ENCODE measurements around the gene WDR45B.

The WDR45B gene

DNA sequence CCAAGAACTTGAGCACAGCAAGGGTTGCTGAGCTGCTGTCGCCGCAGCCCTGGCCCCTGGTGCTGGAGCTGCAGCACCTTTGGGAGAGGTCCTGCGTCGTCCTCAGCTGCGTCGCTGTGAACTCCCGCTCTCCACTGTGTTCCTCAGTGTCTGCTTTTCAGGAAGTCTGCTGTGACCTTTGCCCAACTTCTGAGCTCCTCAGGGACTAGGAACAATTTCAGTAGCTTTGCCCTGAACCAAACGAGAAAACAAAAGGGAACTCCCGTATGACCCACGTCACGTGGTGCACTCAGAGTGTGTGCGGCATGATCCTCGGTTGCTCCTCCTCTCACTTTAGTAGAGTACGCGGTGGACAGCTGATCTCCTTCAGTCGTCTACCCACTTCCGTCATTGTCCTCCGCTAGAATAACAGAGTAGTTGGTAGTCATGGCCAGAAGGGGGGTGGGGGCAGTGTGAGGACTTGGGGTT lies 44.2 kb downstream of the WDR45B start:
- peaks cover 2% of the 10 kb centered on the region; the same call in 1 of the 2 replicates for H3F3A ChIP-seq (ENCODE audit: control insufficient read depth, insufficient read depth)
- no peak overlapping the region for H3K4me2 ChIP-seq (ENCODE audit: low read length)
- TF ChIP-seq EZH2phosphoT487 (IDR thresholded peaks at IDR 0.05; ENCODE audit: borderline replicate concordance, low read length), result no peak
- TF ChIP-seq, protein P1, sequence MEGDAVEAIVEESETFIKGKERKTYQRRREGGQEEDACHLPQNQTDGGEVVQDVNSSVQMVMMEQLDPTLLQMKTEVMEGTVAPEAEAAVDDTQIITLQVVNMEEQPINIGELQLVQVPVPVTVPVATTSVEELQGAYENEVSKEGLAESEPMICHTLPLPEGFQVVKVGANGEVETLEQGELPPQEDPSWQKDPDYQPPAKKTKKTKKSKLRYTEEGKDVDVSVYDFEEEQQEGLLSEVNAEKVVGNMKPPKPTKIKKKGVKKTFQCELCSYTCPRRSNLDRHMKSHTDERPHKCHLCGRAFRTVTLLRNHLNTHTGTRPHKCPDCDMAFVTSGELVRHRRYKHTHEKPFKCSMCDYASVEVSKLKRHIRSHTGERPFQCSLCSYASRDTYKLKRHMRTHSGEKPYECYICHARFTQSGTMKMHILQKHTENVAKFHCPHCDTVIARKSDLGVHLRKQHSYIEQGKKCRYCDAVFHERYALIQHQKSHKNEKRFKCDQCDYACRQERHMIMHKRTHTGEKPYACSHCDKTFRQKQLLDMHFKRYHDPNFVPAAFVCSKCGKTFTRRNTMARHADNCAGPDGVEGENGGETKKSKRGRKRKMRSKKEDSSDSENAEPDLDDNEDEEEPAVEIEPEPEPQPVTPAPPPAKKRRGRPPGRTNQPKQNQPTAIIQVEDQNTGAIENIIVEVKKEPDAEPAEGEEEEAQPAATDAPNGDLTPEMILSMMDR (IDR thresholded peaks at IDR 0.05; ENCODE audit: low read depth, low read length, poor library complexity, severe bottlenecking), result no peak
- peaks cover 6% of the 10 kb centered on the region; the same call in 1 of the 2 replicates for H4K20me1 ChIP-seq (ENCODE audit: control insufficient read depth, insufficient read depth, low read depth, low read length)
- no peak overlapping the region for H3K27ac ChIP-seq (ENCODE audit: low read depth, low read length)
- H3K4me3 ChIP-seq (ENCODE audit: low read length), result no peak overlapping the region
- no peaks in the 10 kb centered on the region for H3K4me1 ChIP-seq (ENCODE audit: control insufficient read depth, low read length)
- H3K36me3 ChIP-seq (ENCODE audit: control insufficient read depth, low read length), result peaks cover 73% of the 10 kb centered on the region
- H3K27me3 ChIP-seq (ENCODE audit: control insufficient read depth, low read length), result no peaks in the 10 kb centered on the region
- peaks cover 12% of the 10 kb centered on the region for H3K79me2 ChIP-seq (ENCODE audit: control insufficient read depth, low read length)
- no peaks in the 10 kb centered on the region for H3K9me3 ChIP-seq (ENCODE audit: control insufficient read depth, insufficient read depth, low read length)
- H3K9me2 ChIP-seq (replicated peaks; ENCODE audit: control insufficient read depth, low read length), result no peaks in the 10 kb centered on the region

GRCh38 chr17:82602986-82603710 lies 45.1 kb downstream of the WDR45B start:
- TF ChIP-seq, protein P1 (IDR thresholded peaks at IDR 0.05; ENCODE audit: low read depth, low read length, poor library complexity, severe bottlenecking), result no peak
- no peak for TF ChIP-seq EZH2phosphoT487 (IDR thresholded peaks at IDR 0.05; ENCODE audit: borderline replicate concordance, low read length)
- H3K36me3 ChIP-seq (ENCODE audit: control insufficient read depth, low read length), result peaks cover 77% of the 10 kb centered on the region
- H3K9me3 ChIP-seq (ENCODE audit: control insufficient read depth, insufficient read depth, low read length), result no peaks in the 10 kb centered on the region
- H3K27ac ChIP-seq (ENCODE audit: low read depth, low read length), result no peak overlapping the region
- peaks cover 12% of the 10 kb centered on the region for H3K79me2 ChIP-seq (ENCODE audit: control insufficient read depth, low read length)
- H3K27me3 ChIP-seq (ENCODE audit: control insufficient read depth, low read length), result no peaks in the 10 kb centered on the region
- H4K20me1 ChIP-seq (ENCODE audit: control insufficient read depth, insufficient read depth, low read depth, low read length), result peaks cover 6% of the 10 kb centered on the region; the same call in 1 of the 2 replicates
- H3K4me3 ChIP-seq (ENCODE audit: low read length), result no peak overlapping the region
- no peak overlapping the region for H3K4me2 ChIP-seq (ENCODE audit: low read length)
- no peaks in the 10 kb centered on the region for H3K4me1 ChIP-seq (ENCODE audit: control insufficient read depth, low read length)
- H3K9me2 ChIP-seq (replicated peaks; ENCODE audit: control insufficient read depth, low read length), result no peaks in the 10 kb centered on the region
- H3F3A ChIP-seq (ENCODE audit: control insufficient read depth, insufficient read depth), result peaks cover 2% of the 10 kb centered on the region; the same call in 1 of the 2 replicates

DNA sequence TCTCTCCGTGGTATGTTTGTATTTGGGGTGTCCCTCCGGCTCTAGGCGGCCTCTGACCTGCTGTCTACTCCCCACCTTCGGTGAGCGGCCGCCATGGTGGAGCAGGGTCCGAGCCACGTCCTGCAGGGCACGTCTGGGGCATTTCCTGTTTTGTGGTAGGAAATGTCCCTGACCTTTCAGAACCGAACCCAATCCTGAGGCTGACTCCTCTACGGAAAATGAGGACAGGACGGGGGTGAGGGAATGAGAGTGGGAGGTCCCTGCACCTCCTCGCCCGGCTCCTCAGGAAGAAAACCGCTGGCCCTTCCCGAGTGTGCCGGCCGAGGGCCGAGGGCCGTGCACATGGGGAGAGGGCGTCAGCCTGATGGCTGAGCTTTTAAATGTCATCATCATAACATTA lies 45.8 kb downstream of the WDR45B start:
- Histone ChIP-seq H3F3A (ENCODE audit: control insufficient read depth, insufficient read depth) (peaks cover 2% of the 10 kb centered on the region; the same call in 1 of the 2 replicates), H3K9me2 (replicated peaks; ENCODE audit: control insufficient read depth, low read length) (no peaks in the 10 kb centered on the region), H3K79me2 (ENCODE audit: control insufficient read depth, low read length) (peaks cover 12% of the 10 kb centered on the region), H3K4me1 (ENCODE audit: control insufficient read depth, low read length) (no peaks in the 10 kb centered on the region), H3K27me3 (ENCODE audit: control insufficient read depth, low read length) (no peaks in the 10 kb centered on the region), H4K20me1 (ENCODE audit: control insufficient read depth, insufficient read depth, low read depth, low read length) (peaks cover 6% of the 10 kb centered on the region; the same call in 1 of the 2 replicates), H3K27ac (ENCODE audit: low read depth, low read length) (no peak overlapping the region), H3K4me3 (ENCODE audit: low read length) (no peak overlapping the region), H3K4me2 (ENCODE audit: low read length) (no peak overlapping the region), H3K36me3 (ENCODE audit: control insufficient read depth, low read length) (peaks cover 73% of the 10 kb centered on the region), H3K9me3 (ENCODE audit: control insufficient read depth, insufficient read depth, low read length) (no peaks in the 10 kb centered on the region)
- TF ChIP-seq, protein P1 (IDR thresholded peaks at IDR 0.05; ENCODE audit: low read depth, low read length, poor library complexity, severe bottlenecking), result no peak
- no peak for TF ChIP-seq EZH2phosphoT487 (IDR thresholded peaks at IDR 0.05; ENCODE audit: borderline replicate concordance, low read length)

All from DOHH2 (cell line).